ENCODE data around the gene GABARAP. TPM values are rescaled to one million over a fixed set of nuclear protein-coding genes. Genes with fewer than 3 reads are reported as not detected.

GABARAP gene
- total RNA-seq, 4 donors from 2014 or later, result 402 to 515 (median 456) TPM

DNA sequence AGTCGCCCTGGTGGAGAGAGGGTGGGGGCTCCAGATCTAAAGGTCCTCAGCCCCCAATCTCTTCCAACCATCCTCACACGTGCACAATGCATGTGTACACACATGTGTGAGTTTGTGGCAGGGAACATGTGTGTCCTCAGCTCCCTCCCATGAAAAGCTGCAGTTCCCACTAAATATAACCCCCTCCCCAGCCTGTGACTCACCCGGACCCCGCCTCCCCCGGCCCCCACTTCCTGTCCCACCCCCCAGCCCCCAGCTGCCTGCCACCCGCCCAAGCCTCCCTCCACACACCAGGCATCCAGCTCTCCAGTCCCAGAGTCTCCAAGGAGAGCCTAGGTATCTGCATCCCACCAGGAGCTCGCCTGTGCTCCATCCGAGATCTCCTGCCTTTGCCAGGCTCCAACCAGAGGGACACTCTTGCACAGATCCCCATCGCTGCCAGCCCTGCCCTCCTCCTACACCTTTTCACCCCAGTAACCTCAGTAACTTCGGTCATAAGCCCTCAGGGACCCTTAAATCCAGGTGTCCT, 26.5 kb downstream of the GABARAP start:
- H3K4me1 ChIP-seq, result peaks cover 0 to 71% (median 35%) of the 10 kb centered on the region in 4 donors
- no peaks in the 10 kb centered on the region for H3K9me3 ChIP-seq

DNA sequence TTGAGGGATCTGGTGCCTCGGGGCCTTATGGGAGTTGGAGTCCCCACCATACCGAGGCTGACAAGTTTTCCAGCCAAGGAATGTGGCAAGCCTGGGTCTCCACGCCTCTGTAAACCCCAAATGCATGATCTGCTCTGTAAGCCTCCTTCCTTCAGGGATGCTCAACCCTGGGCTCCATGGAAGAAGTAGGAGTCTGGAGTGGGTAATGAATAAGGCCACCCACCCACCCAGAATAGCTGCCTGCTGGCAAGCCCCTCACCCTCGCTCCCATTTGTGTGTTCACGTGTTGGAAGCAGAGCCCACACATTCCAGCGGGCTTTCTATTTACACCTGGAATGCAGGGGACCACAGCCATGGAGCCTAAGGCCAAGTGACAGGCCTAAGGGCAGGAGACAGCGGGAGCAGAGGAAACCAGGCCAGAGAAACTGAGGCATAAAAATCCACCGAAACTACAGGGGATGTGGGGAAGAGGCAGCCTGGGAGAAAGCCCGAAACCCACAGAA, 27.1 kb downstream of the GABARAP start:
- TF ChIP-seq POLR2A (IDR thresholded peaks at IDR 0.05) (no peak), EP300 (IDR thresholded peaks at IDR 0.05) (no peak), CTCF (IDR thresholded peaks at IDR 0.05) (no peak)
- peak in 1 of 2 donors; percentile 94 for DNase-seq (ENCODE audit: low spot score in 2 of 2)

More for the DNA sequence above, 26.5 kb downstream of the GABARAP start:
- DNase-seq (ENCODE audit: low spot score in 2 of 2), result no peak
- Histone ChIP-seq H3K36me3 (no peaks in the 10 kb centered on the region), H3K27ac (peak overlapping the region in 3 of 4 donors; percentile 51 to 98 (median 97)), H3K4me3 (peak overlapping the region in 1 of 4 donors; percentile 54), H3K27me3 (peaks cover 0 to 11% of the 10 kb centered on the region in 2 donors)
- 3 to 13% methylated on average over 7 to 10 of the region's 10 CpGs for WGBS, 2 donors
- no peak for TF ChIP-seq EP300 (IDR thresholded peaks at IDR 0.05)
- no peak for TF ChIP-seq POLR2A (IDR thresholded peaks at IDR 0.05)
- TF ChIP-seq CTCF (IDR thresholded peaks at IDR 0.05), result no peak

GRCh38 chr17:7214300-7215135, 27.7 kb downstream of the GABARAP start:
- Histone ChIP-seq H3K36me3 (no peaks in the 10 kb centered on the region), H3K4me3 (peak overlapping the region; percentile 28 to 54 (median 41)), H3K27ac (peak overlapping the region; percentile 11 to 98 (median 74)), H3K27me3 (peaks cover 0 to 11% of the 10 kb centered on the region in 2 donors), H3K9me3 (no peaks in the 10 kb centered on the region), H3K4me1 (peaks cover 0 to 64% (median 31%) of the 10 kb centered on the region in 4 donors)
- 1% methylated on average over 41 to 45 of the region's 45 CpGs for WGBS, 2 donors
- TF ChIP-seq CTCF (IDR thresholded peaks at IDR 0.05) (peak in 4 of 5 experiments; percentile 55 to 63 (median 61)), EP300 (IDR thresholded peaks at IDR 0.05) (peak; percentile 38 to 45), POLR2A (IDR thresholded peaks at IDR 0.05) (no peak)
- DNase-seq (ENCODE audit: low spot score in 2 of 2), result peak; percentile 94 to 96

More for the DNA sequence above, 27.1 kb downstream of the GABARAP start:
- Histone ChIP-seq H3K27me3 (peaks cover 0 to 11% of the 10 kb centered on the region in 2 donors), H3K9me3 (no peaks in the 10 kb centered on the region), H3K4me3 (peak overlapping the region in 2 of 4 donors; percentile 45 to 54), H3K4me1 (peaks cover 0 to 66% (median 31%) of the 10 kb centered on the region in 4 donors), H3K36me3 (no peaks in the 10 kb centered on the region), H3K27ac (peak overlapping the region in 3 of 4 donors; percentile 51 to 98 (median 97))
- WGBS, 2 donors, result 13 to 16% methylated on average over 8 to 9 of the region's 9 CpGs

GRCh38 chr17:7213895-7214299, 28.4 kb downstream of the GABARAP start:
- peak in 1 of 2 donors; percentile 55 for DNase-seq (ENCODE audit: low spot score in 2 of 2)
- Histone ChIP-seq H3K4me1 (peaks cover 0 to 58% (median 28%) of the 10 kb centered on the region in 4 donors), H3K36me3 (no peaks in the 10 kb centered on the region), H3K9me3 (no peaks in the 10 kb centered on the region), H3K27me3 (peaks cover 0 to 11% of the 10 kb centered on the region in 2 donors), H3K27ac (peak overlapping the region in 3 of 4 donors; percentile 51 to 98 (median 97)), H3K4me3 (peak overlapping the region; percentile 28 to 54 (median 41))
- WGBS, 2 donors, result 5% methylated on average over 15 of the region's 15 CpGs
- TF ChIP-seq EP300 (IDR thresholded peaks at IDR 0.05), result no peak
- no peak for TF ChIP-seq POLR2A (IDR thresholded peaks at IDR 0.05)
- TF ChIP-seq CTCF (IDR thresholded peaks at IDR 0.05), result peak in 1 of 5 experiments; percentile 14
